ENCODE data around the gene ADGRL2. TPM values are rescaled to one million over a fixed set of nuclear protein-coding genes. Genes with fewer than 3 reads are reported as not detected.

The ADGRL2 gene
- total RNA-seq, 1 experiment from 2014 or later, result 0.51 TPM

GRCh38 chr1:81808760-81809159 lies 8.0 kb downstream of the ADGRL2 start:
- H3K27me3 ChIP-seq (ENCODE audit: low read length), result peaks cover 84% of the 10 kb centered on the region
- CTCF ChIA-PET, result no interaction called here
- H3F3A ChIP-seq (ENCODE audit: low read length, unreplicated experiment), result no peaks in the 10 kb centered on the region
- TF ChIP-seq EZH2phosphoT487 (IDR thresholded peaks at IDR 0.05; ENCODE audit: borderline replicate concordance, low read length) (no peak), CTCF (conservative IDR thresholded peaks at IDR 0.05; ENCODE audit: low read depth, low read length) (peak; percentile 54), EZH2 (IDR thresholded peaks at IDR 0.05; ENCODE audit: low read length, unreplicated experiment) (no peak)
- no peak overlapping the region for H3K4me2 ChIP-seq (ENCODE audit: low read length)
- H3K27ac ChIP-seq (ENCODE audit: low read length), result no peak overlapping the region
- POLR2A ChIA-PET (ENCODE audit: unreplicated experiment), result no interaction called here
- no peaks in the 10 kb centered on the region for H3K36me3 ChIP-seq (ENCODE audit: low read depth, low read length)
- no peaks in the 10 kb centered on the region for H3K9me3 ChIP-seq (ENCODE audit: low read length)
- no peaks in the 10 kb centered on the region for H3K79me2 ChIP-seq (ENCODE audit: low read length)
- H2AFZ ChIP-seq (ENCODE audit: low read length), result no peak overlapping the region
- no peak overlapping the region for H3K4me3 ChIP-seq (ENCODE audit: low read length)
- H3K9me2 ChIP-seq (replicated peaks; ENCODE audit: low read length), result no peaks in the 10 kb centered on the region
- H3K9ac ChIP-seq (ENCODE audit: low read length), result no peak overlapping the region
- no TSS peak for BruUV-seq (replicated peaks)
- DNase-seq (peak; percentile 33), ATAC-seq (peak; percentile 35; the same call in 1 of the 2 replicates)
- 0 out of 2 replicates have a peak, but pooled peaks cover 4% of the 10 kb centered on the region for H4K20me1 ChIP-seq (ENCODE audit: low read length)
- H3K4me1 ChIP-seq (ENCODE audit: insufficient read depth, low read length), result no peaks in the 10 kb centered on the region
- intact Hi-C loops (cut with micrococcal nuclease), result loop anchor here (10.0 kb wide), 1 partner anchor 504 kb away; no protein-coding TSS in a partner anchor

- DNase-seq, result no peak
- Histone ChIP-seq H3K27me3 (ENCODE audit: low read length) (peaks cover 76% of the 10 kb centered on the region), H3K9me2 (replicated peaks; ENCODE audit: low read length) (no peaks in the 10 kb centered on the region), H2AFZ (ENCODE audit: low read length) (no peak overlapping the region), H3K9ac (ENCODE audit: low read length) (no peak overlapping the region), H3K79me2 (ENCODE audit: low read length) (no peaks in the 10 kb centered on the region), H3K4me3 (ENCODE audit: low read length) (no peak overlapping the region), H3F3A (ENCODE audit: low read length, unreplicated experiment) (no peaks in the 10 kb centered on the region), H3K27ac (ENCODE audit: low read length) (no peak overlapping the region), H3K9me3 (ENCODE audit: low read length) (no peaks in the 10 kb centered on the region), H3K4me1 (ENCODE audit: insufficient read depth, low read length) (no peaks in the 10 kb centered on the region), H3K36me3 (ENCODE audit: low read depth, low read length) (no peaks in the 10 kb centered on the region), H4K20me1 (ENCODE audit: low read length) (0 out of 2 replicates have a peak, but pooled peaks cover 4% of the 10 kb centered on the region), H3K4me2 (ENCODE audit: low read length) (no peak overlapping the region)
- TF ChIP-seq EZH2phosphoT487 (IDR thresholded peaks at IDR 0.05; ENCODE audit: borderline replicate concordance, low read length) (no peak), CTCF (conservative IDR thresholded peaks at IDR 0.05; ENCODE audit: low read depth, low read length) (no peak), EZH2 (IDR thresholded peaks at IDR 0.05; ENCODE audit: low read length, unreplicated experiment) (no peak)
- intact Hi-C loops (cut with micrococcal nuclease), result loop anchor here (10.0 kb wide), 1 partner anchor 505 kb away; no protein-coding TSS in a partner anchor
- no TSS peak for BruUV-seq (replicated peaks)
- ChIA-PET POLR2A (ENCODE audit: unreplicated experiment) (no interaction called here), CTCF (no interaction called here)
- no peak for ATAC-seq
Measured at GRCh38 chr1:81809808-81810207, 9.1 kb downstream of the ADGRL2 start.

DNA sequence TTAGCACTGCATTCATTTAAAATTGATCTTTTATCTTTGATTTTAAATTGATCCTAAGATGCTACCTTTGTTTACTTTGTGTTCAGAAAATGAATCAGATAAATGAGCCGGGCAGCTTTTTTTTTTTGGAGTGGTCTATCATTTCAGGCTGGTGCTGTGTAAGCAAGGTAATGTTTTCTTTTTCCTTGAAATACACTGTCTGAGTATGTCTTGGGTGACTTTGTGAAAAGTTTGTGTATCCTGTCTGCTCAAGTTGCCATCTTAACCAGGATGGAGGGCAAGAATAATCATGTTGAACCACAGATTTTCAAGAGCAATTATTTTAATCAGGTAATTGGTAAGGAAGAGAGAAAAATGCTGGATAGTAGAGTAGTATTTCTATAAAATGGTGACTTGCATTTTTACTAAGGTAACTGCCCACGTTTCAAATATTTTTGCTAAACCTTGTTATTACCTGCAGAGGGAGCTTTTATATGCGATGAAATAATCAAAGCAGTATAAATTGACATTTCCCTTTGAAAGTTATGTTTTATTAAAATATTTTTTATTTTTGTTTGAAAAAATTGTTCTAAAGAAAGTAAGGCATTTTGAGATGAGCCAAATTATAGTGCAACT lies 11.1 kb downstream of the ADGRL2 start:
- Histone ChIP-seq H3K79me2 (ENCODE audit: low read length) (no peaks in the 10 kb centered on the region), H3K27me3 (ENCODE audit: low read length) (peaks cover 66% of the 10 kb centered on the region), H3K9me2 (replicated peaks; ENCODE audit: low read length) (no peaks in the 10 kb centered on the region), H2AFZ (ENCODE audit: low read length) (no peak overlapping the region), H3K9me3 (ENCODE audit: low read length) (no peaks in the 10 kb centered on the region), H4K20me1 (ENCODE audit: low read length) (0 out of 2 replicates have a peak, but pooled peaks cover 4% of the 10 kb centered on the region), H3K4me3 (ENCODE audit: low read length) (no peak overlapping the region), H3F3A (ENCODE audit: low read length, unreplicated experiment) (no peaks in the 10 kb centered on the region), H3K4me1 (ENCODE audit: insufficient read depth, low read length) (no peaks in the 10 kb centered on the region), H3K9ac (ENCODE audit: low read length) (no peak overlapping the region), H3K27ac (ENCODE audit: low read length) (no peak overlapping the region), H3K4me2 (ENCODE audit: low read length) (no peak overlapping the region), H3K36me3 (ENCODE audit: low read depth, low read length) (no peaks in the 10 kb centered on the region)
- TF ChIP-seq CTCF (conservative IDR thresholded peaks at IDR 0.05; ENCODE audit: low read depth, low read length) (peak; percentile 57; the same call in 1 of the 2 replicates), EZH2phosphoT487 (IDR thresholded peaks at IDR 0.05; ENCODE audit: borderline replicate concordance, low read length) (no peak), EZH2 (IDR thresholded peaks at IDR 0.05; ENCODE audit: low read length, unreplicated experiment) (no peak)
- CTCF ChIA-PET, result no interaction called here
- ATAC-seq (no peak), DNase-seq (peak; percentile 43)
- POLR2A ChIA-PET (ENCODE audit: unreplicated experiment), result no interaction called here
- intact Hi-C loops (cut with micrococcal nuclease), result no loop called here
- no TSS peak for BruUV-seq (replicated peaks)

Data from PC-3 (cell line).